OCI-LY1 (cell line): Measurements from ENCODE around the gene GTF3C1.

Source experiments
- H2AFZ ChIP-seq: fragments of 200-600 bp; sonication (generic), shearing (Covaris generic); 2 replicates; pipeline ENCODE4 v1.6.0; 2014; ENCODE audit warnings: antibody characterized with exemption, mild to moderate bottlenecking, low read length
- H3F3A ChIP-seq: fragments of 200-600 bp; sonication (generic), shearing (Covaris generic); 2 replicates; pipeline ENCODE4 v1.6.0; 2014; ENCODE audit warnings: mild to moderate bottlenecking, antibody characterized with exemption, low read length, moderate library complexity; ENCODE audit not compliant: insufficient read depth
- H3K27ac ChIP-seq: fragments of 200-600 bp; sonication (generic); 2 replicates; pipeline ENCODE4 v1.5.1; 2014; ENCODE audit warnings: low read length, mixed run types, mild to moderate bottlenecking, low read depth; ENCODE audit not compliant: poor library complexity, severe bottlenecking
- H3K27me3 ChIP-seq: fragments of 200-600 bp; sonication (generic); 2 replicates; pipeline ENCODE4 v1.6.0; 2014; ENCODE audit warnings: antibody characterized with exemption, mild to moderate bottlenecking, low read length, moderate library complexity; ENCODE audit not compliant: insufficient read depth
- H3K36me3 ChIP-seq: fragments of 200-600 bp; sonication (generic); 2 replicates; pipeline ENCODE4 v1.6.1; 2014; ENCODE audit warnings: mild to moderate bottlenecking, antibody characterized with exemption, low read length, moderate library complexity, mixed read lengths; ENCODE audit not compliant: insufficient read depth
- H3K4me1 ChIP-seq: fragments of 200-600 bp; sonication (generic); 2 replicates; pipeline ENCODE4 v1.5.1; 2014; ENCODE audit warnings: mild to moderate bottlenecking, low read length, moderate library complexity; ENCODE audit not compliant: insufficient read depth, severe bottlenecking
- H3K4me2 ChIP-seq: fragments of 200-600 bp; sonication (generic), shearing (Covaris generic); 2 replicates; pipeline ENCODE4 v1.6.1; 2014; ENCODE audit warnings: low read length
- H3K4me3 ChIP-seq: fragments of 200-600 bp; sonication (generic); 2 replicates; pipeline ENCODE4 v1.5.1; 2014; ENCODE audit warnings: low read length, low read depth, mild to moderate bottlenecking, mixed read lengths; ENCODE audit not compliant: poor library complexity, severe bottlenecking
- H3K79me2 ChIP-seq: fragments of 200-600 bp; shearing (Covaris generic); 2 replicates; pipeline ENCODE4 v1.6.1; 2016; ENCODE audit warnings: mixed run types, low read length, mixed read lengths; ENCODE audit not compliant: insufficient read depth
- H3K9ac ChIP-seq: fragments of 200-600 bp; sonication (generic), shearing (Covaris generic); 2 replicates; pipeline ENCODE4 v1.6.1; 2014; ENCODE audit warnings: mild to moderate bottlenecking, low read length, mixed read lengths
- H3K9me2 ChIP-seq: fragments of 200-600 bp; sonication (generic), shearing (Covaris generic); 2 replicates; pipeline ENCODE4 v1.6.1; 2014; ENCODE audit warnings: low read depth, mild to moderate bottlenecking, low read length, mixed read lengths
- H3K9me3 ChIP-seq: fragments of 200-600 bp; shearing (Covaris generic); 2 replicates; pipeline ENCODE4 v1.6.1; 2014; ENCODE audit warnings: low read length, mixed read lengths
- H4K20me1 ChIP-seq: fragments of 200-600 bp; sonication (generic), shearing (Covaris generic); 2 replicates; pipeline ENCODE4 v1.6.0; 2016; ENCODE audit warnings: mild to moderate bottlenecking, low read length; ENCODE audit not compliant: insufficient read depth
- EZH2 ChIP-seq: fragments of 200-600 bp; sonication (generic), shearing (Covaris generic); IDR thresholded peaks from 2 replicates; pipeline ENCODE4 v1.8.0; 2017; ENCODE audit warnings: borderline replicate concordance, mixed run types, mild to moderate bottlenecking, antibody characterized with exemption, low read length, moderate library complexity, mixed read lengths
- TF ChIP-seq, protein P1 (sequence below): fragments of 200-600 bp; sonication (generic), shearing (Covaris generic); IDR thresholded peaks from 2 replicates; pipeline ENCODE4 v1.5.1; 2017; ENCODE audit warnings: mild to moderate bottlenecking, antibody characterized with exemption, low read length, moderate library complexity, mixed read lengths

GTF3C1 gene

DNA sequence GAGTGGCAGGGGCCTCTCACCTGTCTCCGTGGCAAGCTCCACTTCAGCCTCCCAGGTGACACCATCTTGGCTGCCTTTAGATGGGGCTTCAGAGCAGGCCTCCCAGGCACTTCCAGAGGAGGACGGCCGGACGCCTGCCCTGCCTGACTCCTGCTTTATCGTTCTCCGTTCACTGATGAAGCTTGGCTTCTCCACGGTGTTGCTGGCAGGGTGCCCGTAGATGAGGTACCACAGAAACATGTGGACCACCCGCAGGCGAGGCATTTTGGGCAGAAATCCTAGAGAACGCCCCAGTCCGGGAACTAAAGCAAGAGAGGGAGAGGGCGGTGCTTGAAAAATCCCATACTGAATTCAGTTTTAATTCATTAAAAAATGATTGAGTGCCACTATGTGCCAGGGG is 54.5 kb downstream of the GTF3C1 start:
- Histone ChIP-seq H3K4me2 (no peak overlapping the region), H3K9ac (no peak overlapping the region), H2AFZ (no peak overlapping the region), H3K4me1 (no peaks in the 10 kb centered on the region), H4K20me1 (no peaks in the 10 kb centered on the region), H3K27me3 (no peaks in the 10 kb centered on the region), H3K9me3 (no peaks in the 10 kb centered on the region), H3K27ac (no peak overlapping the region), H3K9me2 (no peaks in the 10 kb centered on the region), H3F3A (no peaks in the 10 kb centered on the region), H3K36me3 (peaks cover 79% of the 10 kb centered on the region), H3K4me3 (no peak overlapping the region), H3K79me2 (no peaks in the 10 kb centered on the region)
- no peak for TF ChIP-seq EZH2
- TF ChIP-seq, protein P1, sequence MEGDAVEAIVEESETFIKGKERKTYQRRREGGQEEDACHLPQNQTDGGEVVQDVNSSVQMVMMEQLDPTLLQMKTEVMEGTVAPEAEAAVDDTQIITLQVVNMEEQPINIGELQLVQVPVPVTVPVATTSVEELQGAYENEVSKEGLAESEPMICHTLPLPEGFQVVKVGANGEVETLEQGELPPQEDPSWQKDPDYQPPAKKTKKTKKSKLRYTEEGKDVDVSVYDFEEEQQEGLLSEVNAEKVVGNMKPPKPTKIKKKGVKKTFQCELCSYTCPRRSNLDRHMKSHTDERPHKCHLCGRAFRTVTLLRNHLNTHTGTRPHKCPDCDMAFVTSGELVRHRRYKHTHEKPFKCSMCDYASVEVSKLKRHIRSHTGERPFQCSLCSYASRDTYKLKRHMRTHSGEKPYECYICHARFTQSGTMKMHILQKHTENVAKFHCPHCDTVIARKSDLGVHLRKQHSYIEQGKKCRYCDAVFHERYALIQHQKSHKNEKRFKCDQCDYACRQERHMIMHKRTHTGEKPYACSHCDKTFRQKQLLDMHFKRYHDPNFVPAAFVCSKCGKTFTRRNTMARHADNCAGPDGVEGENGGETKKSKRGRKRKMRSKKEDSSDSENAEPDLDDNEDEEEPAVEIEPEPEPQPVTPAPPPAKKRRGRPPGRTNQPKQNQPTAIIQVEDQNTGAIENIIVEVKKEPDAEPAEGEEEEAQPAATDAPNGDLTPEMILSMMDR, result no peak

DNA sequence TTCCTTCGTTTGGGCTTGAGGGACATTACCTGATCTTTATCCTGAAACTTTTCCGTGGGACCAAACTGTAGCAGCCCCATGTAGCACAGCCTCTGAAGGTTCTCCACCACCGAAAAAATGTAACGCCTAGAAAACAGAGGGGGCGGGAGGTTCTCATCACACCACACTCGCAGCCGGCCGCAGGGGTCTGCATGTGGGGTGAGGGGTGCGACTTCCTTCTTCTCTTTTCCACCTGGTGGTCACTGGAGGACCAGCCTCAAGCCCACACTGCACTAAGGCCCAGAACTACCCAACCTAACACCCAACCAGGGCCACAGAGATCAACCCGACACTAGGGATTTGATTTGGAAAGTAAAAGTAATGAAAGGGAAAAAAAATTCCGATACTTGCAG is 57.1 kb downstream of the GTF3C1 start:
- H4K20me1 ChIP-seq, result no peaks in the 10 kb centered on the region
- H3K4me2 ChIP-seq, result no peak overlapping the region
- TF ChIP-seq, protein P1, result no peak
- no peak for TF ChIP-seq EZH2
- no peaks in the 10 kb centered on the region for H3K79me2 ChIP-seq
- H3K9ac ChIP-seq, result no peak overlapping the region
- no peaks in the 10 kb centered on the region for H3F3A ChIP-seq
- peaks cover 81% of the 10 kb centered on the region for H3K36me3 ChIP-seq
- H3K27ac ChIP-seq, result no peak overlapping the region
- H3K4me1 ChIP-seq, result no peaks in the 10 kb centered on the region
- no peaks in the 10 kb centered on the region for H3K9me2 ChIP-seq
- H3K4me3 ChIP-seq, result no peak overlapping the region
- H2AFZ ChIP-seq, result no peak overlapping the region
- no peaks in the 10 kb centered on the region for H3K27me3 ChIP-seq
- H3K9me3 ChIP-seq, result no peaks in the 10 kb centered on the region

DNA sequence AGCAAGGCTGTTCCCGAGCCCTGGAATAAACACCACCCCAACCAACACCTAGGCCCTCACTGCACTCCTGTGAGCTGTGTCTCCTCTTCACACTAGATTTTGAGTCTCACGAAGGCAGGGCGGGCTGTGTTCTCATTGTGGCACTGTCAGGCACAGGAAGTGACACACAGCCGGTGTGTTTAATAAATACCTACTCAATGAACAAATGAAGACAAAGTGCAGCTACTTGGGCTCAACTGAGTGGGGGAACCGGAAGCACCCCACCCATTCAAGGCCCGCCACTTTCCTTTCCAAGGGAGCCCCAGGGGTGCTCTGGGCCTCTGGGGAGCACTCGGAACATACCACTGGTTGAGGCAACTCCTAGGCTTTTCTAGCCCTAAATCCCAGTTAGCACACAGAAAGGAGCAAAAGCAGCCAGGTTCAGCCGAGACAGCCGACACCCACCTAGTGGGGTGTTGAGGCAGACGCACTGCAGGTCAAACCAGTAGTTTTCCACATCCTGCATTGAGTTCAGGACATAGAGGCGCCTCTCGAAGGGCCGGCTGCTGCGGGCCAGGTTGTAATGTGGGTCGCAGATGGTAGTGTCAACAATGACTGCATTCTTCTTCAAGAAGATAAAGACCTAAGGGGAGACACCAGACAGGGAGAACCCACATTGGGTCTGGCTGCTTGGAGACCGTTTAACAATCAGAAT is 57.7 kb downstream of the GTF3C1 start:
- no peak overlapping the region for H3K9ac ChIP-seq
- no peaks in the 10 kb centered on the region for H3K9me3 ChIP-seq
- no peaks in the 10 kb centered on the region for H3K9me2 ChIP-seq
- H3K4me1 ChIP-seq, result no peaks in the 10 kb centered on the region
- H2AFZ ChIP-seq, result no peak overlapping the region
- H3F3A ChIP-seq, result no peaks in the 10 kb centered on the region
- no peaks in the 10 kb centered on the region for H4K20me1 ChIP-seq
- TF ChIP-seq, protein P1, result no peak
- peaks cover 79% of the 10 kb centered on the region for H3K36me3 ChIP-seq
- H3K27me3 ChIP-seq, result no peaks in the 10 kb centered on the region
- no peak overlapping the region for H3K4me3 ChIP-seq
- no peak overlapping the region for H3K4me2 ChIP-seq
- H3K79me2 ChIP-seq, result no peaks in the 10 kb centered on the region
- no peak overlapping the region for H3K27ac ChIP-seq
